HG03457 (cell line): ENCODE measurements around the gene ADGRE2.
"Not testable (repeated sequence)": the region's sequence is repeated elsewhere in the genome, so short reads cannot be mapped to it uniquely, and the experiment has no call there.

Source experiments
- ATAC-seq: cut with Tn5 transposase; IDR thresholded peaks from one replicate; pipeline ENCODE4 v1.9.1; 2021; ENCODE audit warnings: moderate number of reproducible peaks; ENCODE audit not compliant: unreplicated experiment

The ADGRE2 gene

DNA sequence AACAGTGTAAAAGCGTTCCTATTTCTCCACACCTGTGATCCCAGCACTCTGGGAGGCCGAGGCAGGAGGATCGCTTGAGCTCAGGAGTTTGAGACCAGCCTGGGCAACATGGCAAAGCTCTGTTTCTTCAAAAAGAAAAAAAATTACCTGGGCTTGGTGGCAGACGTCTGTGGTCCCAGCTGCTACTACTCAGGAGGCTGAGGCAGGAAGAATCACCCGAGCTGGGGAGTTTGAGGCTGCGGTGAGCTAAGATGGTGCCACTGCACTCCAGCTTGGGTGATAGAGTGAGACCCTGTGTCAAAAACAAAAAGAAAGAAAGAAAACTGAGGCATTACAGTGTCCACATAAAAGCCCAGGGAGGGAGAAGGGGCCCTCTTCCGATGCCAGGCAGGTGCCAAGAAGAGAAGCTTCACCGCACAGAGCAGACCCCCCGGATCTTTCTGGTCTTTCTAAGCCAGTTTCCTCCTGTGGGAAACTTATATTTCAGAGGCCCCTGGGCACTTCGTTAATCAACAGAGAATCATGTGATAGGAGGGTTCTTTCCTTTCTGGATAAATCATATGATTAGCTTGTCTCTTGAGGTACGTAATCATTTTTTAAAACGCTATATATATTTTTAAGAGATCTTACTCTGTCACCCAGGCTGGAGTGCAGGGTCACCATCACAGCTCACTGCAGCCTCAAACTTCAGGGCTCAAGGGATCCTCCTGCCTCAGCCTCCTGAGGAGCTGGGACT is at the start of gene ADGRE2:
TSS of gene ADGRE2 (minus strand) at position 451 of the 736 bp plus-strand sequence. CDS start 1,804 bp downstream, outside the sequence.
- ATAC-seq: not testable (repeated sequence)

GRCh38 chr19:14826006-14826405 is 47.6 kb upstream of the ADGRE2 start:
- ATAC-seq: no peak

DNA sequence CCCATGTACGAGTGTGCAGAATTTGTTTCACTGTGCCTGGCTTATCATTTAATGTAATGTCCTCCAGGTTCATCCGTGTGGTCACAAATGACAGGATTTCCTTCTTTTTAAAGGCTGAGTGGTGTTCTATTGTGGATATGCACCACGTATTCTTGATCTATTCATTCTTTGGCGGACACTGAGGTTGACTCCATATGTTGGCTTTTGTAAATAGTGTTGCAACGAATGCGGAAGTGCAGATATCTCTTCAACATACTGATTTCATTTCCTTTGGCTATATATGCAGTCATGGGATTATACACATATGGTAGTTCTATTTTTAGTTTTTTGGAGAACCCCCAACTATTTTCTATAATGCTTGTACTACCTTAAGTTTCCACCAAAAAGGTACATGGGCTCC is 43.6 kb upstream of the ADGRE2 start:
- no peak for ATAC-seq

DNA sequence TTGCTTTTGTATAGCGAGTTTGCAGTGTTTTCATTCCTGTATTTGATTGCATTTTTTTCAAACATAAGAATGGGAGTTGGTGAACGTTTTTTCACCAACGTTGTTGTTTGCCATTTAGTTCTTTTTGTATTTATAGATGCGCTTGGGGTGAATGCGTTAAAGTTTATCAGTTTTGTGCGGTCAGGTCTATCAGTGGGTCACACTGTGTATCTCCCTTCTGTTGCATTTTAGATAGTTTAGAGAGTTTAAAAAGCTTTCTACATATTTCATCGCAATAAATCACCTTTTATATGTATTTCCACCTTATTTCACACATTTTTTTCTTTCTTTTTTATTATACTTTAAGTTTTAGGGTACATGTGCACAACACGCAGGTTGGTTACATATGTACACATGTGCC is 40.2 kb upstream of the ADGRE2 start:
- ATAC-seq: no peak

GRCh38 chr19:14817052-14817451 is 38.7 kb upstream of the ADGRE2 start:
- no peak for ATAC-seq

DNA sequence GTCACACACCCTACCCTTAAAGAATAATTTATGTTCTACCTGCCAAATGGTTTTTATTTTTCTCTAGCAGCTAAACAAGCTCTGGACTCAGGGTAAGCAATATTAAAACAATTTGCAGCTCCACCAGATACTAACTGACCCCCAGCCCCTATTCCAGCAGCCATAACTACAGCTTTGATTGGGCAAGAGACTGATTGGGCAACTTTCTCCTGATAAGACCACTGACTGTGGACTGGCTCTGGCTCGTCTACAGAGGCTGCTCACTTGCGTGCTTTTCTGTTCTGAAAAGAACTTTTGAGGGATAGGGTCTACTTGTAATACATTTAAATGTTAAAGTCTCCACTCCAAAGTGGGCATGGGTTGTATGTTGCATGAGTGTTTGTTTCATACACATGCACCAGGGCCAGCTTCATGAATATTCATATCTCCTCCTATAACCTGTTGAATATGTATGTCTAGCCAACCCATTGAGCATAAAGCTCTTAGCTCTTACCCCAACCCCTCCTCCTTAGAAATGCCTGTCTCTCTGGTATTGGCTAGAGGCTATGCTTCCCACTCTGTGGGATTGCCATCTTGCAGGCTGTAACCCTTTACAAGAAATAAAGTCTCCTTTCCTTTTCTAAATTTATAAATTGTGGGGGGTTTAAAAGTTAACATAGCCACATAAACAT is 36.8 kb upstream of the ADGRE2 start:
- no peak for ATAC-seq

- ATAC-seq: no peak
These were observed 31.1 kb upstream of the ADGRE2 start for GRCh38 chr19:14809272-14810057.

GRCh38 chr19:14804765-14805164 is 26.4 kb upstream of the ADGRE2 start:
- ATAC-seq: no peak

GRCh38 chr19:14798760-14799159 is 20.4 kb upstream of the ADGRE2 start:
- no peak for ATAC-seq

DNA sequence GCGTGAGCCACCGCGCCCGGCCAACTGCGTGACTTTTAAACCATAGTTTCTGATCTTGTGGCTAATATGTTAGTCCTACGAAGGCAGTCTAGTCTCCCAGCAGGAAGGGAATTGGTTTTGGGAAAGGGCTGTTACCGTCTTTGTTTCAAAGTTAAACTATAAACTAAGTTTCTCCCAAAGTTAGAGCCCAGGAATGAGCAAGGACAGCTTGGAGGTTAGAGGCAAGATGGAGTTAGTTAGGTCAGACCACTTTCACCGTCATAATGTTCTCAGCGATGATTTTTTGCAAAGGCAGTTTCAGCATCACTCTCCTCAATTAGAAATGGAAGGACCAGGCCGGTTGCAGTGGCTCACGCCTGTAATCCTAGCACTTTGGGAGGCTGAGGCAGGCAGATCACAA is 17.7 kb upstream of the ADGRE2 start:
- ATAC-seq: no peak

GRCh38 chr19:14795078-14795721 is 16.8 kb upstream of the ADGRE2 start:
- ATAC-seq: no peak

GRCh38 chr19:14792250-14792649 is 13.9 kb upstream of the ADGRE2 start:
- ATAC-seq: not testable (repeated sequence)

- no peak for ATAC-seq
These were observed 8.1 kb upstream of the ADGRE2 start for GRCh38 chr19:14786421-14786851.

DNA sequence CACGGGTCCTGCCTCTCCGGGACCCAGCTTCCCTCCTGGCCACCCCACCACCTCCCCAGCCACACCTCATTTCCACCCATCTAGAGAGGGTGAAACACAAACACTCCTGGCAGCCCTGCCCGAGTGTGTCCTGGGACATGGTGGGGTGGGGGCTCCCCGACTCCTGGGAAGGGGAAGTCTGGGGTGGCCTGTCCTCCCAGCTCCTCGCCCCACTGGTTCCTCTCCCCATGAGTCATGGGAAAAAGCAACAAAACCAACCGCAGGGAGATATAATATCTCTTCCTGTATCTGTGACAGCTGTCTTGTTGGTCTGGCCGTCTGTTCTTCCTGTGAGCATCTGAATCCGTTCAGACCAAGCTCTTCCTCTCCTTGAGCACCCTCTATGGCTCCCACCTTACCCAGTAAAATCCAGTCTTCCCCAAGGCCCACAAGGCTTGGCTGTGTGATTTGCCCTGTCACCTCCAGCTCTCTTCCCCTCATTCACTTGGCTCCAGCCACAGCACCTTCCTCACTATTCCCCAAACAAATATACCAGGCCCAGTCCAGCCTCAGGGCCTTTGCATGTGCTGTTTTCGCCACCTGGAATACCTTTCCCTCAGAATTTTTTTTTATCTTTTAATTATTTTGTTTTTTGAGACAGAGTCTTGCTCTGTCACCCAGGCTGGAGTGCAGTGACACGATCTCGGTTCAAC is 6.9 kb upstream of the ADGRE2 start:
- ATAC-seq: not testable (repeated sequence)

DNA sequence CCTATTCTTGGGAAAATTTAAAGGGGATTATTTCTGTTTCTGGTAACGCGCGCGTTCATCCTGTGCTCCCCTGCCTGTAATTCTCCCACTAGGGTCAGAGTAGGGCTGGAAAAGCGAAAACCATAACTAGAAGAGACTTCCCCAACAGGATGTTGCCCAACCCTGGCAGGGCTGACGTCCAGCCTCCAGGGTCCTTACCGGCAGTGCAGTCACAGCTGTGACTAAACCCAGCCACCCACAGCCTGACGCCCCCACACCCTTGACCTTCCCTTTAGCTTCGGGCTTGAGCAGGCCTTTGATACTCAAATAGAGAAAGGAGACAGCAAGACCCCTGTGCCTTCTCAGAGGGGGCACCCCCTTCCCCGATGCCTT is 6.4 kb upstream of the ADGRE2 start:
- not testable (repeated sequence) for ATAC-seq

GRCh38 chr19:14783410-14783998 is 5.1 kb upstream of the ADGRE2 start:
- not testable (repeated sequence) for ATAC-seq

DNA sequence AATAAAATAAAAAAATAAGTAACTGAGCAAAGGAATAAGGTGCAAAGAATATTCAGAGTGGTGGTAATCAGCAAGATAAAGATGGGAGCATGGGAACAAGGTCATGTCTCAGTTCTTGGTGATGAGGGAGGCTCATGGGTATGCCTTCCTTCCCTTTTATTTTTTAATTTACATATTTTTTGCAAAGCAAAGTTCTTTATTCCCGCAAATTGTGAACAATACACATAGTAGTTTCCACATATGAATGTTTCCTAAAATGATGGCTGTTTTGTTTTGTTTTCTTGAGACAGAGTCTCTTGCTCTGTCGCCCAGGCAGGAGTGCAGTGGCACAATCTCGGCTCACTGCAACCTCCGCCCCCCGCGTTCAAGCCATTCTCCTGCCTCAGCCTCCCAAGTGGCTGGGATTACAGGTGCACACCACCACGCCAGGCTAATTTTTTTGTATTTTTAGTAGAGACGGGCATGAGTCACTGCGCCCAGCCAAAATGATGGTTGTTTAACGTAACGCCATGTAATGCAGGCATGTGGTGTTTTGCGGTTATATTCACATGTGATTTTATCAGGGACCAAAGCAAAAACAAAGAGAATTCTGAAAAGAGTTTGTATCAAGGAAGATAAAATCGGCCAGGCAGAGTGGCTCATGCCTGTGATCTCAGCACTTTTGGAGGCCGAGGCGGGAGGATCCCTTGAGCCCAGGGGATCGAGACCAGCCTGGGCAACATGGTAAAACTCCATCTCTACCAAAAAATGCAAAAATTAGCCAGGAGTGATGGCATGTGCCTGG is 4.5 kb upstream of the ADGRE2 start:
- ATAC-seq: no peak

DNA sequence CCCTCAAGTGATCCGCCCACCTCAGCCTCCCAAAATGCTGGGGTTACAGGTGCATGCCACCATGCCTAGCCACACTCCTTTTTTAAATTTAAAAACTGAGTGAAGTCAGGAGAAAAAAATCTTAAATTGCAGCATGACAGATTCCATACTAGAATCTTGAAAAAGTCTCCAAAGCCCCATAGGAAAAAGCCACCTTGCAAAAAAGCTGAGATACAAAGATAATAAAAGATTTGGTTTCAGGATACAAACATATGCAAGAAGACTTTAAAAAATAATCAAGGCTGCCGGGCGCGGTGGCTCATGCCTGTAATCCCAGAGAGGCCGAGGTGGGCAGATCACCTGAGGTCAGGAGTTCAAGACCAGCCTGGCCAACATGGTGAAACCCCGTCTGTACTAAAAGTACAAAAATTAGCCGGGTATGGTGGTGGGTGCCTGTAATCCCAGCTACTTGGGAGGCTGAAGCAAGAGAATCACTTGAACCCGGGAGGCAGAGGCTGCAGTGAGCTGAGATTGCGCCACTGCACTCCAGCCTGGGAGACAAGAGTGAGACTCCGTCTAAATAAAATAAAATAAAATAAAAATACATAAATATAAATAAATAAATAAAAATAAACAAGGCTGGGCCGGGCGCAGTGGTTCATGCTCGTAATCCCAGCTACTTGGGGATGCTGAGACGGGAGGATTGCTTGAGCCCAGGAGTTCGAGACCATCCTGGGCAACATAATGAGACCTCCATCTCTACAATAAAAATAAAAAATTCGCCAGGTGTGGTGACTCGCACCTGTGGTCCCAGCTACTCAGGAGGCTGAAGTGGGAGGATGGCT is 3.6 kb upstream of the ADGRE2 start:
- not testable (repeated sequence) for ATAC-seq
